NB4 (cell line): Measurements from ENCODE around the gene GRB10.

Experiments used
- MAX ChIP-seq: IDR thresholded peaks from 2 replicates; pipeline ENCODE4 v1.6.1; 2011; ENCODE audit warnings: low read depth, low read length
- POLR2A ChIP-seq: IDR thresholded peaks from 2 replicates; pipeline ENCODE4 v1.6.1; 2011; ENCODE audit warnings: mild to moderate bottlenecking; ENCODE audit not compliant: insufficient read length; ENCODE audit errors: extremely low read depth
- TF ChIP-seq, protein P1 (sequence below): IDR thresholded peaks from one replicate; pipeline ENCODE4 v1.5.1; 2012; ENCODE audit warnings: low read depth, low read length

- TF ChIP-seq, protein P1, sequence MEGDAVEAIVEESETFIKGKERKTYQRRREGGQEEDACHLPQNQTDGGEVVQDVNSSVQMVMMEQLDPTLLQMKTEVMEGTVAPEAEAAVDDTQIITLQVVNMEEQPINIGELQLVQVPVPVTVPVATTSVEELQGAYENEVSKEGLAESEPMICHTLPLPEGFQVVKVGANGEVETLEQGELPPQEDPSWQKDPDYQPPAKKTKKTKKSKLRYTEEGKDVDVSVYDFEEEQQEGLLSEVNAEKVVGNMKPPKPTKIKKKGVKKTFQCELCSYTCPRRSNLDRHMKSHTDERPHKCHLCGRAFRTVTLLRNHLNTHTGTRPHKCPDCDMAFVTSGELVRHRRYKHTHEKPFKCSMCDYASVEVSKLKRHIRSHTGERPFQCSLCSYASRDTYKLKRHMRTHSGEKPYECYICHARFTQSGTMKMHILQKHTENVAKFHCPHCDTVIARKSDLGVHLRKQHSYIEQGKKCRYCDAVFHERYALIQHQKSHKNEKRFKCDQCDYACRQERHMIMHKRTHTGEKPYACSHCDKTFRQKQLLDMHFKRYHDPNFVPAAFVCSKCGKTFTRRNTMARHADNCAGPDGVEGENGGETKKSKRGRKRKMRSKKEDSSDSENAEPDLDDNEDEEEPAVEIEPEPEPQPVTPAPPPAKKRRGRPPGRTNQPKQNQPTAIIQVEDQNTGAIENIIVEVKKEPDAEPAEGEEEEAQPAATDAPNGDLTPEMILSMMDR = no peak
- no peak for TF ChIP-seq POLR2A
- no peak for TF ChIP-seq MAX
Observed at GRCh38 chr7:50782375-50783208, at the start of gene GRB10.
